HL-60 (cell line): ENCODE data around the gene LPAR5.

ENCODE experiments used
- DNase-seq, 2 experiments: peaks; one replicate each; pipeline ENCODE4 v3.0.0-alpha.2; 2010 to 2020; ENCODE audit warnings: low read depth in 1 of 2, low spot score in 1 of 2
- H3K27ac ChIP-seq: fragments of 250-450 bp; sonication (Bioruptor Pico); replicated peaks from 2 replicates; pipeline ENCODE4 v1.5.1; 2020; ENCODE audit warnings: mild to moderate bottlenecking, moderate library complexity
- H3K27me3 ChIP-seq: fragments of 250-450 bp; sonication (Bioruptor Pico); 2 replicates; pipeline ENCODE4 v1.5.1; 2021; ENCODE audit warnings: mild to moderate bottlenecking, moderate library complexity; ENCODE audit not compliant: insufficient read depth, poor library complexity, severe bottlenecking
- H3K4me3 ChIP-seq: replicated peaks from 2 replicates; pipeline ENCODE4 v1.5.1; 2011; ENCODE audit warnings: mild to moderate bottlenecking, control low read depth, low read length; ENCODE audit not compliant: insufficient read depth
- CTCF ChIP-seq: IDR thresholded peaks from one replicate; pipeline ENCODE4 v1.5.1; 2011; ENCODE audit warnings: low read length, control low read depth, inconsistent platforms; ENCODE audit not compliant: insufficient read depth
- GABPA ChIP-seq: IDR thresholded peaks from 2 replicates; pipeline ENCODE4 v1.6.1; 2012; ENCODE audit warnings: low read depth
- POLR2AphosphoS5 ChIP-seq: IDR thresholded peaks from 2 replicates; pipeline ENCODE4 v1.6.1; 2012; ENCODE audit warnings: low read depth
- REST ChIP-seq: IDR thresholded peaks from 2 replicates; pipeline ENCODE4 v1.6.1; 2012; ENCODE audit warnings: low read depth; ENCODE audit not compliant: insufficient replicate concordance
- SPI1 ChIP-seq: IDR thresholded peaks from 2 replicates; pipeline ENCODE4 v1.6.1; 2012; ENCODE audit warnings: low read depth, mild to moderate bottlenecking, borderline replicate concordance

The LPAR5 gene

GRCh38 chr12:6643569-6644256, 8.0 kb upstream of the LPAR5 start:
- peak; percentile 60 to 82 for DNase-seq
- Histone ChIP-seq H3K27me3 (no peaks in the 10 kb centered on the region), H3K4me3 (no peak overlapping the region), H3K27ac (peak overlapping the region; percentile 86)
- TF ChIP-seq GABPA, result no peak
- no peak for TF ChIP-seq REST
- peak; percentile 92 for TF ChIP-seq SPI1
- no peak for TF ChIP-seq POLR2AphosphoS5
- no peak for TF ChIP-seq CTCF

GRCh38 chr12:6641131-6641530, 5.4 kb upstream of the LPAR5 start:
- TF ChIP-seq GABPA (no peak), CTCF (no peak), REST (no peak)
- no peak for DNase-seq
- Histone ChIP-seq H3K4me3 (no peak overlapping the region), H3K27me3 (no peaks in the 10 kb centered on the region), H3K27ac (no peak overlapping the region)

- Histone ChIP-seq H3K27me3 (no peaks in the 10 kb centered on the region), H3K4me3 (no peak overlapping the region), H3K27ac (no peak overlapping the region)
- TF ChIP-seq GABPA (no peak), SPI1 (no peak), REST (no peak), POLR2AphosphoS5 (no peak), CTCF (no peak)
- no peak for DNase-seq
Measured at GRCh38 chr12:6640497-6640896, 4.7 kb upstream of the LPAR5 start.
